ELF-1 (cell line): Measurements from ENCODE around the gene TLCD1.
A peak's percentile ranks its signal among the peaks of the same experiment; 100 is the strongest.

Source experiments
- DNase-seq: peaks from one replicate; pipeline ENCODE4 v3.0.0-alpha.2; 2016; ENCODE audit warnings: low read depth, low spot score

Gene TLCD1

DNA sequence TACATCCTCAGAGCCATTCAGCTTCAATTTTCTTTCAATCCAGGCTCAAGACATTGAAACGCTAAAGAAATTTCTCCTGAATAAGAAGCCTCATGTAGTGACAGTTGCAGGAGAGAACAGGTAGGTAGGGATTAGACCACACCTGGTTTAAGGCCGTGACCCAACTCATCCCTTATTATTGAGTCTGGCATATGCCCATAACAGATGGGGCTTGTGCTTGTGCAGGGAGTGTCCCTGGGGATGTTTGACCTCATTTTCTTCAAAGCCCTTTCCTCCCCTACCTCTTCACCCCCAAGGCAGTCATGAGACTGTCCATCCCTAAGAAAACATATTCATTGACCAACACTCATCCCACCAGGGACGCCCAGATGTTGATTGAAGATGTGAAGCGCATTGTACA, 39.7 kb downstream of the TLCD1 start:
- DNase-seq: no peak

DNA sequence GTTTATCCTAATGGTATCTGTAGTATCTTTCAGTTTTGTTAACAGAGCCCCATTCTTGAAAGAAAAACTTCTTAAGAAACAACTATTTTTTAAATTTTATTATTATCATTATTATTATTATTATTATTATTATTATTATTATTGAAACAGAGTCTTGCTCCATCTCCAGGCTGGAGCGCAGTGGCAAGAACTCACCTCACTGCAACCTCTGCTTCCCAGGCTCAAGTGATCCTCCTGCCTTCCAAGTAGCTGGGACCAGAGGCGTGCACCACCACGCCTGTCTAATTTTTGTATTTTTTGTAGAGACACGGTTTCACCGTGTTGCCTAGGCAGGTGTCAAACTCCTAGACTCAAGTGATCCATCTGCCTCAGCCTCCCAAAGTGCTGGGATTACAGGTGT, 40.7 kb downstream of the TLCD1 start:
- DNase-seq: no peak

DNA sequence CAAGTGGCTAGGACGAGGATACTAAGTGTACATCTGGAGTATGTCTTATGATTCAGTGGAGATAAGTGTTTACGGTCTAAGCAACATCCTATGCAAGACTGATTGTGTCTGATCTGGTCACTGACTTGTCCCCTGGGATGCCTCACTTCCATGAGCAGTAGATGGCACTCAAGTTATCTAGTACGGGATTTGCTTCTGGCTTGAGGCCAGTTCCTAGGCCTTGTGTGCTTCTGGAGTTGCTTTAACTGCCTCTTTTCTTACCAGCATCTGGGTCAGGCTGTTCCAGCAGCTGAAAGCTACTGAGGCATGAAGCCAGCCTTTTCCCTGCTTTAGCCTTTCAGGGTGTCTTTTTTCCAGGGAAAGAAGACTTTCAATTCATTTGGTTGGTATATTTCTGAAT, 41.1 kb downstream of the TLCD1 start:
- DNase-seq: no peak

DNA sequence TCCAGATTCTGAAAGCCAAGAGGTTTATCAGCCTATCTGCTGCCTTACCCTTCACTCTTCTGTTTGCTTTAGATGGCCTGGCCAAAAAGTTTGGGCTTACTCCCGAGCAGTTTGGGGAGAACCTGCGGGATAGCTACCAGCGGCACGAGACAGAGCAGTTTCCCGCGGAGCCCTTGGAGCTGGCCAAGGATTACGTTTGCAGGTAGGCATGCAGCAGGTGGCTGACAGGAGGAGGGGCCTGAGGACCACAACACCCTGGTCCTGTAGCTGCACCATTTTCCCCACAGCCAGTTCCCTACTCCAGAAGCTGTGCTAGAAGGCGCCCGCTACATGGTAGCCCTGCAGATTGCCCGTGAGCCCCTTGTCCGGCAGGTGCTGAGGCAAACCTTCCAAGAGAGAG, 43.4 kb downstream of the TLCD1 start:
- DNase-seq: no peak

DNA sequence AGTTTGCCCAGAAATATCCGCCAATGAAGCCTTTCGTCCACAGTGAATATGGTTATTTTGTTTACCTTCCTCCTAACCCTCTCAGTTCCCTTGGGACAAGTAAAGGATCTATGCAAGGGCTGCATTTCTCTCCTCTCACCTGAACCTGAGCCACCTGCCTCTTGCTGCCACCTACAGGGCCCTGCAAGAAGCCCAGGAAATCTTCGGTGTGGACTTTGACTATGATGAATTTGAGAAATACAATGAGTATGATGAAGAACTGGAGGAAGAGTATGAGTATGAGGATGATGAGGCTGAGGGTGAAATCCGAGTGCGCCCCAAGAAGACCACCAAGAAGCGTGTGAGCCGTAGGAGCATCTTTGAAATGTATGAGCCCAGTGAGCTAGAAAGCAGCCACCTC, 50.1 kb downstream of the TLCD1 start:
- peak; percentile 8 for DNase-seq

DNA sequence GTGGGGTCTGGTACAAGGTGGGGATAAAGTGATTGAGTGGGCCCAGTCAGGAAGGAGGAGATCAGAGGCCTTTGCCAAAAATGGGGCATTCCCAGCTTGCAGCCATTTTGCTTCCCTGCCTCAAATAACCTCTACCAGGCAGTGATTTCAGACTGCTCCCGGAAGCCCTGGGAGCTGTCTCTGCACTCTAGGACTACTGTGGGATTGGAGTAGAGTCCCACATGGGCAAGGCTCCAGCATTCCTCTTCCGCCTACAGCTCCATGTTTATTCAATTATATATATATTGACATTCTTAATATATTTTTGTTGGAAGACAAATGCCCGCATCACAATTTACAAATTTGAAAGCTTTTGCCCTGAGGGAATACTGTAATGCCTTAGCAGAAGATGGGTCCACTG, 50.5 kb downstream of the TLCD1 start:
- no peak for DNase-seq
